ENCODE measurements around the gene FOXA2.
"Not testable (repeated sequence)": the region's sequence is repeated elsewhere in the genome, so short reads cannot be mapped to it uniquely, and the experiment has no call there.

Gene FOXA2

DNA sequence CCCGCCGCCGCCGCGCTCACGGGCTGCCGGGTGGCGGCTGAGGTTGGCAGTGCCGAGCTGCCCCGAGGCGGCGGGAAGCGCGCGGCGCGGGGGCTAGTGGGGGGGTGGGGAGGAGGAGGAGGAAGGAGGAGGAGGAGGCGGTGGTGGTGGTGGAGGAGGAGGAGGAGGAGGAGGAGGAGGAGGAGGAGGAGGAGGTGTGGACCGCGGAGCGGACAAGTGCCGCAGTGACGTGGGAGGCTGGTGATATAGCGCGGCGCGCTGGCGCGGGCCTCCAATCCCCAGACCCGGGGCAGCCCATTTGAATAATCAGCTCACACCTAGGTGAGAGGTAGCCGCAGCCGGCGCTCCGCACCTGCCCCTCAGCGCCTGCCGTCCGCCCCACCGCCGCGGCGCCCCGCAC is at the start of gene FOXA2:
Gene FOXA2, minus strand, starts transcription at position 51 of the 400 bp plus-strand sequence. CDS start 294 bp downstream, outside the sequence.
- no peak for DNase-seq (ENCODE audit: low read depth)

DNA sequence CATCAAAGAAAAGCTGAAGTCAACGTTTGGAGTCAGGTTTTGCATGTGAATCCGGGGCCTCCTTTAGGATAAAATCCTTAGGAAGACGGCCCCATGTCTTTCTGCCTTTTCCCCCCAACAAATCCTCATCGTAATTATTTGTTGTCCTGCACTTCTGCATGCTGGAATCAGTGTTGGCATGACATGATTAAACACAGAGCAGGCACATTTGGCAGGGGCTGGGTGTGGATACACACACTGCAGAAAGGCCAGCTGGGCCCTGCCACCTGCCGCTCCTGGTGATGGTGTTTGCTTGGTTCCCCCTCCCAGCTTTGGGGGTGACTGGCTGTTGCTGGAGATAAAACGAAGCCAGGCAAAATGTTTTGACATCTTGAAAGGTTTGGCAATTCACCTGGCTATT is 46.3 kb upstream of the FOXA2 start:
- DNase-seq (ENCODE audit: low read depth): no peak

DNA sequence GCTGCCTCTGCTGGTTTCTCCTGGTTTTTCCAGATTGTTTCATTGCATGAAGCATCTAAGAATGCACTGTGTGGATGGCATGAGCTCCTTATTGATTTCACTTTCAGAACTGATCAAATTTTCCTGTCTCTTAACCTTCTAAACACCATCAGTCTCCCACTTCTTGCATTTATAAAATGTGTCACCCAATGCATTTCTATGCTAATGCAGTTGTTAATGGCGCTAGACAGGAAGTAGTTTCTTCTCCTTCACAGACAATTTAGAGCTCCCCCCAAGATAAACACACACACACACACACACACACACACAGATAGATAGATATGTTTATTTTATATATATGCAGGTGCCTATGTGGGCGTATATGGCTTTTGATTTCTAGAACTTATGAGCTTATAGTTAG is 45.6 kb upstream of the FOXA2 start:
- no peak for DNase-seq (ENCODE audit: low read depth)

DNA sequence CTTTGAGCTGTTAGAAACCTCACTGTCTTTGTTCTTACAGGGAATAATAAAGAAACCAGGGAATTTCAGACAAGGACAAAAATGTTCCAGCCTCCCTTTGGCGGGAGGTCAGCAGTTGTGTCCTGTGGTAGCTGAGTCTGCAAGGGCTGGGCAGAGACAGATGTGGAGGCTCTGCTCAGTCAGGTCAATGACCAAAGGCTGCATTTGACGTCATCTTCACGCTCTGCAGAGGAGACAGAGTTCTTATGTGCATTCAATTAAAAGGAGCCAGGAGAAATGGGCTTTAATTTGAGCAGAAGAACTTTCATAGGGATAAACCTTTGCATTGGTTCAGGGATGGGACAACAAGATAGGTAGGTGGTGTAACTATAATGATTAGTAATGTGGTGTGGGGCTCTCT is 45.1 kb upstream of the FOXA2 start:
- no peak for DNase-seq (ENCODE audit: low read depth)

DNA sequence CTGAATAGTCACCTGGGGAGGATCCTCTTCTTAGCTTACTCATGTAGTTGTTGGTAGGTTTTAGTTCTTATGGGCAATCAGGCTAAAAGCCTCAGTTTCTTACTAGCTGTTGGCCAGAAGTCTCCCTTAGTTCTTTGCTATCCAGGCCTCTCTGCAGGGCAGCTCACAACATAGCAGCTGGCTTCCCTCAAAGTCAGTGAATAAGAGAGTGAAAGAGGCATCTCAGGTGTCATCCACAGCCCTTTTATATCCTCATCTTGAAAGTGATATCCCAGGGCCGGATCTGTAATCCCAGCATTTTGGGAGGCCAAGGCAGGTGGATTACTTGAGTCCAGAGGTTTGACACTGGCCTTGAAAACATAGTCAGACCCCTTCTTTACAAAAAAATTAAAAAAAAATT is 42.1 kb upstream of the FOXA2 start:
- no peak for DNase-seq (ENCODE audit: low read depth)

DNA sequence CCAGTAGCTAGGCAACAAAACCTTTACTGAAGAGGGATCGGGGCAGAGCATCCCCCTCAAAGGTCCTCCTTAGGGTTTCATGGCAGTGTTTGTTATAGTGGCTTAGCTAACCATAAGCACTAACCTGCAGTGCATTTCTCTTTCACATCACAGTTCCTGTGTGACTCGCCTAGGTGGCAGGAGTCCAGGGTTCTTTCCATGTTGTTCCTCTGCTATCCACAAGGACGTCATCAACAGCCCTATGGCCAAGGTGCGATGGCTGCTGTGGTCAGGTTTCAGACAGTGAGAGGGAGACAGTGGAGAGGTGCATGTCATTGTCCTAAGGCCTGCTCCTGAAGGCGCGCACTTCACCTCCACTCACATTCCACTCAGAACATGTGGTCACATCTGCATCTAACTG is 38.8 kb upstream of the FOXA2 start:
- no peak for DNase-seq (ENCODE audit: low read depth)

DNA sequence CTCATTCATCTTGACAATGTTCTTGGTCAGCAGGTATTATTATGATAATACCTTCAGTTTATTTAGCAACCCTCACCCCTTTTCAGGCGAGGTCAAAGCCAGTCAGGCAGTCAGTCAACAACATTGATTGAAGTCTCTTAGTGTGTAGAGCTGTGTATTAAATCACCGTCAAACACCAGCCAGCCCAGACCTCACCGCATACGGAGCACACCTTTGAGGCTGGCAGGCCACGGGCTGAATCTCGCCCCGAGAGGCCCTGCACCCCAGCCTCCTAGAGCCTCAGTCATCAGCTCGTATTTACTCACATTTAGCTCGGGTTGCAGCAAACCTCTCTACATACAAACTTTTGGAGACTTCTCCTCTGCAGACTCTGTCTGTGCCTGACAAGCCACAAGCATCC is 36.0 kb upstream of the FOXA2 start:
- no peak for DNase-seq (ENCODE audit: low read depth)

DNA sequence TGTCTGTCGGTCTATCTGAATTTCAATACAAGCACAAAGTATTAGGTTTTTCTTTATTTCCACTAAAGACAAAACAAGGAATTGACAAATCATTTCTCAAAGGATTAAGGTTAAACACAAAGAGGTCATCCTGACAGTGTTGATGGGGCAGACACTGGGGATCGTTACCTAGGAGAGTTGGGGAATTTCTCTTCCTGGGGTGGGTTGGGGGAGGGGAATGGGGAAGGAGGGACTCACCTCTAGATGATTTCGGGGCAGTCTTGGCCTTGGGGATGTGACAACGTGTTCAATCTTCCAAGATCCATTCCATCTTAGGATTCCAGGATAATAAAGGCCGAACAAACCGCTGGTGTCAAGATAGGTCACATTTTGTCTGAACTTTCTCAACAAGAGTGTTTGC is 35.4 kb upstream of the FOXA2 start:
- no peak for DNase-seq (ENCODE audit: low read depth)

DNA sequence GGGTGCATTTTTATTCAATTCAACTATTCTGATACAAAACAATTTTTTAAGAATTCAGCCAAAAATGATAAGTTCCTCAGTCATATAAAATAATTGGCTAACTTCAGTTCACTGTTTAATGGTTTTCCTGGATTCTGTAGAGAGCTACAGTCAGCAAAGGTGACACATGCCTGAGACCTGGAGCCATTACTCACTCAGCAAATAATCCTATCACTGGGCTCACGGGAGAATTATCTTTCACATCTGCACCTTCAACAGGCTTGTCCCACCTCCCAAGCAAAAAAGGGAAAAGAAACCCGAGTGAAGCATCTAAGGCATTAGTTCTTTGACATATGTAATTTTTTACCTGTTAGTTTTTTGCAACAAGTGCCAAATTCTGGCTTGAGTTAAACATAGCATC is 34.9 kb upstream of the FOXA2 start:
- no peak for DNase-seq (ENCODE audit: low read depth)

DNA sequence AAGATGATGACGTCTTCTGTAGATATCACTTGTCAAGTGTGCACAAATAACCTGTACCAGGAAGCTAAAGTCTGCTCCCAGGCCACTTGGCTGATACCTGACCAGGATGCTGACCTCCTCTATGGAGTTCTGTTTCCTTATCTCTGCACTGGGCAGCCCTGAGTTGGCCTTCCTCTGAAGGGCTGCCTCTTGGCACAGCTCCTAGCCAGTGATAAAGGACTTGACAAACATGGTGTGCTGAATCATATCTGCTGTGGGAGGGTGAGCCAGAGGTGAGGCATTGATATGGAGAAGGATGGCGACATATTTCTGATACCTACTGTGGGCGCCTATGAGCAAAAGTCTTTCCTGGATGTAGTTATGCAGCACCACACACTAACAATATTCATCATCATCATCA is 32.8 kb upstream of the FOXA2 start:
- DNase-seq (ENCODE audit: low read depth): no peak

DNA sequence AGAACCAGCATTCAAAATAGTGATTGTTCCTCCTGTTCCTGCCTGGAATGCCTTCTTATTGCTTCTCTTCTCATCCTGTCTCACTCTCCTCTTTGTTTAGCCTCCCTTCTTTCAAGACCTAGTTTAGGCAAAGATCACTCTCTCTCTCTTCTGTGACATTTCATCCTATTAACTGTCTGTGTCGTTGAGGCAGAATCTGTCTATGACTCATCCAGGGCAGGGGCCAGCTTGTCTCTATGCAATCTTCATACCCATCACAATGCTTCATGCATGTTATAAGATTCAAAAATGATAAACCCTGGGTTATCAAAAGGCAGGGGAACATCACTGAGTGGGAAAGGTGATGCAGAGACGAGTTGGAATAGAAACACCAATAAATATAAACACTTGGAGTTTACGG is 32.2 kb upstream of the FOXA2 start:
- no peak for DNase-seq (ENCODE audit: low read depth)

DNA sequence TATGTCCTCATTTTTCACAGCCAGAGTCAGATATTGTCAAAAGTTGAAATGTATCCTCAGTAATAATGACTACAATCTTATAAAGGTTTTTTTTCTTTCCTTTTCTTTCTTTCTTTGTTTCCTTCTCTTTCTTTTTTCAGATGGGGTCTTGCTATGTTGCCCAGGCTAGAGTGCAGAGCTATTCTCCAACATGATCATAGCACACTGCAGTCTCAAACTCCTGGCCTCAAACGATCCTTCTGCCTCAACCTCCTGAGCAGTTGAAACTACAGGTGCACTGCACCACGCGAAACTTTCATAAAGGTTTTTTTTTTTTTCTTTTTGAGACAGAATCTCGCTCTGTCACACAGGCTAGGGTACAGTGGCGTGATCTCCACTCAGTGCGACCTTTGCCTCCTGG is 31.1 kb upstream of the FOXA2 start:
- no peak for DNase-seq (ENCODE audit: low read depth)

DNA sequence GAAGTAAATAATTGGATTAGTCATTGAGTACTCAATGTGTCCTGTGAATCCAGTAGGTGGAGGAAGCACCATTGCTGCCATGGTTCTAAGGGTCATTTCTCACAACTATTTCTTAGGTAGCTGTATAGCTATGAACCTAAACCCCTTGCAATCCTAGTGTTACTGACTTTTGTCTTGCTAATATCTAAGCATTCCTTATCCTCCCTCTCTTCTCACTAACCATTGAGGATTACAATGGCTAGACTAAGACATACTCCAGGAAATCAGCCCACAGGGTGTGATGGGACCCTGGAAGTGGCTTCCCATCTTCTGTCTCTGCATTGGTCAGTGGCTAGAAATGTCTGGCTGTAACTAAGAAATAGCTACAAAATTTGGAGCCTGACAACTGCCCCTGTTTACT is 27.3 kb upstream of the FOXA2 start:
- DNase-seq (ENCODE audit: low read depth): no peak

DNA sequence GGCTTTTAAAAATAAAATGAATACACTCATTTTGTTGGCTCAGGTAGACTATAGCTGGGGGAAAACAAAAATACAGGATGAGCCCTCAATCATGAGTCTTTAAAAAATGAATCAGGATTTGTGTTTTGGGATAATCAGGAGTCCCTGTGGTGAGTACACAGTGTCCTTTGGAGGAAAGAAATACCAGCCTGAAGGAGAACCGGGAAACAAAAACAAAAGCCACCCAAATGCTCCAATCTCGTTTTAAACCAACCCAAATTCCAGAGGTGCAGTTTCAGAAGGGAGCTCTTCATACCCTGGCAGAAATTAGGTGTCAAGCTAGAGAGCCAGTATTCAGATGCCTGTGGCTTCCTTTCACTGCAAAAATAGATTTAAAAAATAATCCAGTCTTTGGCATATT is 23.3 kb upstream of the FOXA2 start:
- no peak for DNase-seq (ENCODE audit: low read depth)

DNA sequence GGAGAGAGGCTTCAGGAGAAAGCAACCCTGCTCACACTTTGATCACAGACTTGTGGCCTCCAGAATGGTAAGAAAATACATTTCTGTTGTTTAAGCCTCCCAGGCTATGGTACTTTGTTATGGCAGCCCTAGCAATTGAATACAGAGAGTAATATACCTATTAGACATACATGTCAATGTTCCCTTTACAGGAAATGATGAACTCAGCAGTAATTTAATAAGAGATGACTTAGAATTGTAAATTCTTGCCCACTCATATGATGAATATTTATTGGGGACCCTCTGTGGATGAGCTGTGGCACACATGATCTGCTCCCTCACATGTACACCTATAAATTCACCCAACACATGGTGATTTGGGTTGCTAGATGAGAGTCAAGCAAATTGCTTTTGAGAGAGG is 20.4 kb upstream of the FOXA2 start:
- no peak for DNase-seq (ENCODE audit: low read depth)

DNA sequence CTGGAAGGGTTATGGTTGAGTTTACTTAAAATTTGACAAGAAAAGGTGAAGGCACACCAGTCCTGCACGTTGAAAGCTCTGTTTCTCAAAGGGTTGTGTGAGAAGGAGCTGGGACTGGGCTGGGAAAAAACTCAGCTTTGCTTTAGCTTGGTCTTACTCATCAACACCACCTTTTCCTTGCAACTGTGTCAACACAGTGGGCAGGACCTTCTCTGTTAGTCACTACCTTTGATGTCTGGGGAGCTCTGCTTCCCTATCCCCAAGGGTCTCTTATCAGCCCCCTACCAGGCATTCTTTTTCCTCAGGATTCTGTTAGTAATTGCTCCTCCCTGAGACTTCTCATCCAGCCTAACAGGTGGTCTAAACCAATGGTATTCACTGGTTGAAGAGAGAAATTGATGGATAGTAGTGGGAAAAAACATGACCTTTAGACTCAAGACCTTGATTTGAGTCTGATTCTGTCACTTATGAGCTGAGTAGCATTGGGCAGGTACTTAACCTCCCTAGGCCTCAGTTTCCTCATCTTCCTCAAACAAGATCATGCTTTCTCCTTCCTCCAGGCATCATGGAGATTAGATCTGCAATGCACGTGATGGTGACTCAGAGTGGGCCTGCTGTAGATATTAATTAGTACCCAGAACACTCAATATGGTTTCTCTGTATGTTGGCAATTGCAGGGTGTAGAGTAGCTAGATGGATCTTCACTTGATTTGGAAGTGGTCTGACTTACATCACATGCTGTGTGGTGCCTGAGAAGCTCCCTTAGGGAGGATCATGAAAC is 17.2 kb upstream of the FOXA2 start:
- no peak for DNase-seq (ENCODE audit: low read depth)

DNA sequence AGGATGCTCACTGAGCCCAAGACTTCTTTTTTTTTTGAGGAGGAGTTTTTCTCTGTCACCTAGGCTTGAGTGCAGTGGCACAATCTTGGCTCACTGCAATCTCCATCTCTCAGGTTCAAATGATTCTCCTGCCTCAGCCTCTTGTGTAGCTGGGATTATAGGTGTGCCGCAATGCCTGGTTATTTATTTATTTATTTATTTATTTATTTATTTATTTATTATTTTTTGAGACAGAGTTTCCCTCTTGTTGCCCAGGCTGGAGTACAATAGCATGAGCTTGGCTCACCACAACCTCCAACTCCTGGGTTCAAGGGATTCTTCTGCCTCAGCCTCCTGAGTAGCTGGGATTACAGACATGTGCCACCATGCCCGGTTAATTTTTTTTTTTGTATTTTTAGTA is 14.9 kb upstream of the FOXA2 start:
- not testable (repeated sequence) for DNase-seq (ENCODE audit: low read depth)

DNA sequence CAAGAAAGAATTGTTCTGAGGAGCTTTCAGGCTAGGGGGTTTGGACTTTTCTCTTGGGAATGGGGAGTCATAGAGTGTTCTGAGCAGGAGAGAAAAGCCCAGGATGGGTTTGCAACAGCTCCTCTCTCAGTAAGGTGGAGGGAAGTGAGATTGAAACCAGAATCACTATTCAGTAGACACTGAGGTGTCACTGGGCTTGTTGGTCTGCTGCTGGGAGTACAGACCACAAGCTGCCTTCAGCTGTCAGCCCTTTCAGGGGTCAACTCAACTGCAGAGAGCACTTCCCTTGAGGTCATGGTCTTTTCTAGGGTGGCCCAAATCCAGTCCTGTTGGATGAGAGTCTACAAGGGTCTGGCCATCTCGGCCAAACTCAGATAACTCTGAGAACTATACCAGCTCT is 12.9 kb upstream of the FOXA2 start:
- no peak for DNase-seq (ENCODE audit: low read depth)

DNA sequence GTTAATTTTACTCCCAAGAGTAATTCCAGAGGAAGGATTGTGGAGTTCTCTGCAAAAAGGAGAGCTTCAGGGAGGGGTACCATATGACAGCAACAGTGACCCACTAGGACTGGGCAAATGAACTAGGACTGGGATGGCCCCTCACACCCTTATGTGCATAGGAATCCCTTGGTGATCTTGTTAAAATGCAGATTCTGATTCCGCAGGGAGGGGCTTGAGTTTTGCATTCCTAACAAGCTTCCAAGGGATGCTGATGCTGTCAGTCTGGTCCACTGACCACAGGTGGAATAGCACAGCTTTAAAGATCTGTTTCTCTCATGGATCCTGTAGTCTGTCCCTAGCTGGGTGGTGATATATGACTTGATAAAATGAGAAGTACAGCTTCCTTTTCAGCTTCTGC is 6.3 kb upstream of the FOXA2 start:
- DNase-seq (ENCODE audit: low read depth): no peak

DNA sequence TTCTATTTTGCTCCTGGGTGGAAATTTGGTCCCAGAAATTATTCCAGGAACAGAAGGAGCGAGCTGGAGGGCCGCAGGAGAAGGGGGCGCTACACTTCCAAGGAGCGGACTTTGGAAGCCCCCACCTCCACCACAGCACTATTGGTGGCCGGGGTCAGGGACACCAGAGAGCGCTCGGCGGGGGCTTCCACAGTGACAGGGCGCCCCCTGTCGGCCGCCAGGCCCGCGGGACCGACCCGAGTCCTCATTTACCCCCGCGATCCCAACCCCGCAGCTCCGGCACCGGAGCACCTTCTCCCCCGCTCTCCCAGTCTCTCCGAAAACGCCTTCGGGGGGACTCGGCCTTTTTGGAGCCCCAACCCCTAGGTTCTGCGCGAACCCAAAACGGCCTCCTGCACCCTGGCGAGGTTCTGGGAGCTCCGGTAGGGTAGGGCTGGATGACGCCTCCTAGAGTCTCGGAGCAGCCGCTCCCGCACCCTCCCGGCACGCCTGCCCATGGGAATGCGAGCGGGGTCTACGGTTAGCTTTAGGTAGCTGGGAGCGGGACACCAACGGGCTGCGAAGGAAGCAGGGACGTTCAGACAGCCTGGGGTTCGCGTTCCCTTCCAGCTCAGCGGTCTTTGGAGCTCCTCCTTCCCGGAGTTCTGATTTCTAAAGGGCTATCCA is 2.4 kb upstream of the FOXA2 start:
- no peak for DNase-seq (ENCODE audit: low read depth)

DNA sequence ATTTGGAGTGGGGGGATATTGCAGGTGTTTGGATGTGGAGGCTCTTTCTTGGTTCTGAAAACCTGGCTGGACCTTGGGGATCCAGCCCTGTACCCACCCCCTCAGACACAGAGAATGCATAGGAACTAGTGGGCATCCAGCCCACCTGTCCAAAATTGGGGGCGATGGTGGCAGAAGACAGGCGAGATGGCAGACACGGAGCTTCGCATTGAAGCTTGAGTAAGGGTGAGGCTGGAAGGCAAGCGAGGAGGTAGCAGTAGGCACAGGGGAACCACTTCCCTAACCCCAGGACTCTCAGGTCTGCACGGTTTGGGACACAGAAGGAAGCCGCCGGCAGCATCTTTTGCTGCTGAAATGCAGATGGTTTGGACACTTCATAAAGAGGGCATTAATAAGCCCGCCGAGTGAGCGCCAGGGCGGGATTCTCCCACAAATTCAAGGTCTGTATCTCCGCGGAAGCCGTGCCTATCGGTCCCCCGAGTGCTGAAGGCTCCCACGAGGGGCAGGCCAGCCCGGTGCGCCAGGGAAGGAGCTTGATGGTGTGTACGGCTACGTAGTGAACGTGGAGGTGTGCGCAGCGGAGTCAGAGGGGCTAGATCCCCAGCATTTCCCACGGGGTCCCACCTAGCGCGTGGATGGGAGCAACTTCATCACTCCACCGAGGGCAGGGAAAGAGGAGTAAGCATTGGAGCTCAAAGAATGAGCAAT is 1.6 kb upstream of the FOXA2 start:
- no peak for DNase-seq (ENCODE audit: low read depth)

DNA sequence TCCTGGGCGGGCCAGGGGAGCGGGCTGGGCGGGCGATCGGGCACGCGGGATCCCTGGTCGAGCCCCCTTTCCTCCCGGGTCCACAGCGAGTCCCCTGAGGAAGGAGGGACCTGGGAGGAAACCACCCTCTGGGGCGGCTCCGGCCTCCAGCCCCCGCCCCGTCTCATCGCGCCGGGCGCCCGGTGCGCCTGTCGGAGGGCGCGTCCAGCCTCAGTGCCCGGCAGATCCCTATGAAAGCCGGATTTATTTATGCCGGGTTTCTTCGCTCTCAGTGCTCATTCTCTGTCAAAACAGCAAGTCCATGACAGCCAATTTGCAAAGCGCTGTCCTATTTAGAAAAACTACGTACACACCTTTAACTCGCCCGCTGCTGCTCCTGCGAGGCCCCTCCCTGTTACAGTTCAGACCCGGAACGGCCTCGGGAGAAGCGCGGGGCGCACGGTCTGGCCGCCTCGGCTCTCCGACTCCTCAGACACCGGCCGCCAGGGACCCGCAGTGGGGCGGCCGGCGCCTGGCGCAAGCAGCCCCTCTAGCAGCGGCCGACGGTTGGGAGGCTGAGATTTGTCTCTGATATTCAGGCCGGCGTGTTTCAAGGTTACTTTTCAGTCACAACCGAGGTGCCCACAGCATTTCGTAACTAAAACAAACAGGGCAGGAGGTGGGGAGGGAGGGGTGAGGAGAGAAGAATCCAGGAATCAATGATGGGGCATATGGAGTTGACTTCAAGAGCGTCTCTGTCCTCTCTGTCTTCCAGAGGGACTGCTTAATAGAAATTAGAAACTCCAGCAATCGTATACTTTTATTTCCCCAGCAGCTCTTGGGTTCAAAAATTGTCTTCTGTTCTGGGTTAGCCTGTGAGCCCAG is 782 bp upstream of the FOXA2 start:
- DNase-seq (ENCODE audit: low read depth): no peak
